HG02840 (cell line): Measurements from ENCODE around the gene MBOAT2.
"Not testable (repeated sequence)": the region's sequence is repeated elsewhere in the genome, so short reads cannot be mapped to it uniquely, and the experiment has no call there.

ENCODE experiments used
- ATAC-seq: cut with Tn5 transposase; IDR thresholded peaks from one replicate; pipeline ENCODE4 v1.9.1; 2021; ENCODE audit warnings: mild to moderate bottlenecking, moderate library complexity, moderate number of reproducible peaks; ENCODE audit not compliant: unreplicated experiment, low FRiP score

MBOAT2 gene

GRCh38 chr2:9003616-9004337 is at the start of gene MBOAT2:
Gene MBOAT2, minus strand, starts transcription at chr2:9003684. Its CDS starts 70 bp downstream, at chr2:9003614.
- ATAC-seq = peak; percentile 63

DNA sequence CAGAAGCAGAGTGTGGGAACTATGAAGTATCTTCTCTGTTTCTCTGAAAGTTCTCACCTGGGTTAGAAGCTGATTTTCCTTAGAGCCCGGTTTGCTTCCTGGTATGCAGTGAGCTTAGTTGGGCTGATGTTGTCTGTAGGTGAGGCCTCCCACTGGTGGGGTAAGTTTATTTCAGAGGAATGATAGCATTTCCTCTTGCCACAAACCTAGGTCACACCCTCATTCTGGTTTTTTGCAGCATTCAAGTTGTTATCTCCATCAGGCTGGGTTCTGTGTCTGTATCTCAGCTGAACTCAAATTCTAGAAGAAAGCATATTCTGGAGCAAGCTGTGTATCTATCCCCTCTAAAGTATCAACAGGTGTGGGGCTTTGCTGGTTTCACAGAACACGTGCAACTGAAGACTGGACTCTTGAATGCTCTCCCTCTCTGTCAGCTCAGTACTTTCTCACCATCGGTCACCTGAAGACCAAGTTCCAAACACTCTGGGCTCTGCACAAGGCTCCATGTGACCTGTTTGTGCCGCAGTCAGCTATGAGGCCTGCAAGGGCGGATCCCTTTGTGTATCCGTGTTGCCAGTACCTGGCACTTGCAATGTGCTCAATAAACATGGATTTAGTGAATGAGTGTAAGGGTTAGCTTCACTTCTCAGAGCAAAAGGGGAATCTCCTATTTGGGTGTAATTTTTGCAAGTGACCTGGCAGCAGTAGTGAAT is 49.5 kb upstream of the MBOAT2 start:
- no peak for ATAC-seq

DNA sequence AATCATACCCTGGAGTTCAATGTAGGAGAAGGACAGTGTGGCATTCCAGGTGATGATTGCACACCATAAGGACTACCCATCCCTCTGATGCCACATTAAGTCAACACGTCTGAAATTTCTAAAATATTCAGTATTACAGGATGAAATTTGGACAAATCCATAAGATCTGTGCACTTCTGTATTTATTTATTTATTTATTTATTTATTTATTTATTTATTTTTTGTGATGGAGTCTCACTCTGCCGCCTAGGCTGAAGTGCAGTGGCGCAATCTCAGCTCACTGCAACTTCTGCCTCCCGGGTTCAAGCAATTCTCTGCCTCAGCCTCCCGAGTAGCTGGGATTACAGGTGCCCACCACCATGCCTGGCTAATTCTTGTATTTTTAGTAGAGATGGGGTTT is 48.0 kb upstream of the MBOAT2 start:
- not testable (repeated sequence) for ATAC-seq

GRCh38 chr2:9050122-9050809 is 46.8 kb upstream of the MBOAT2 start:
- no peak for ATAC-seq

DNA sequence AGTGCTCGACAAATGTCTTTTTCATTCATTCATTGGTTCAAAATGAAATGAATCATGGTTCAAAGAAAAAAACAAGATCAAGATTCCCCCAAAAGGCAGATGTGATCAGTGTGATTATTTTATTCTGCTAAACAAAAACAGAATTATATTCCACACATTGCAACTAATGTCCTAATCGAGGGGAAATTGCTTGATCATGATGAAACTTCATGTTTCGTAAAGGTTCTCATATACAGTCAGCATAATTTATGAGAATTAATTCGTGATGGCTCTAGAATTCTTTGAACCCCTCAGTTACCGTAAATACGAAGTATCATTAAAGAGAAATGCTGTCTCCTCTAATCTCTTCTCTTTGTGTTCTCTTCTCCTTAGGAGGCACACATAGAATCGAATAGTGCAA is 42.1 kb upstream of the MBOAT2 start:
- ATAC-seq = no peak

DNA sequence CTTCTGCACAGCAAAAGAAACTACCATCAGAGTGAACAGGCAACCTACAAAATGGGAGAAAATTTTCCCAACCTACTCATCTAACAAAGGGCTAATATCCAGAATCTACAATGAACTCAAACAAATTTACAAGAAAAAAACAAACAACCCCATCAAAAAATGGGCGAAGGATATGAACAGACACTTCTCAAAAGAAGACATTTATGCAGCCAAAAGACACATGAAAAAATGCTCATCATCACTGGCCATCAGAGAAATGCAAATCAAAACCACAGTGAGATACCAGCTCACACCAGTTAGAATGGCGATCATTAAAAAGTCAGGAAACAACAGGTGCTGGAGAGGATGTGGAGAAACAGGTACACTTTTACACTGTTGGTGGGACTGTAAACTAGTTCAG is 40.0 kb upstream of the MBOAT2 start:
- not testable (repeated sequence) for ATAC-seq

DNA sequence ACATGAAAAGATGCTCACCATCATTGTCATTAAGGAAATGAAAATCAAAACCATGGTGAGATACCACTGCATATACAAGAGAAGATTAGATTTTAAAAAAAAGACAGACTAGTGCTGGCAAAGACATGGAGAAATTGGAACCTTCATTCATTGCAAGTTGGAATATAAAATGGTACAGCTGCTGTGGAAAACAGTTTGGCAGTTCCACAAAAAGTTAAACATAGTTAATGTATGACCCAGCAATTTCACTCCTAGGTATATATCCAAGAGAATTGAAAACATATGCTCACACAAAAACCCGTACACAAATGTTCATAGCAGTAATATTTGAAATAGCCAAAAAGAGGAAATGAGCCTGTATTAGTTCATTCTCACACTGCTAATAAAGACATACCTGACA is 33.7 kb upstream of the MBOAT2 start:
- no peak for ATAC-seq

DNA sequence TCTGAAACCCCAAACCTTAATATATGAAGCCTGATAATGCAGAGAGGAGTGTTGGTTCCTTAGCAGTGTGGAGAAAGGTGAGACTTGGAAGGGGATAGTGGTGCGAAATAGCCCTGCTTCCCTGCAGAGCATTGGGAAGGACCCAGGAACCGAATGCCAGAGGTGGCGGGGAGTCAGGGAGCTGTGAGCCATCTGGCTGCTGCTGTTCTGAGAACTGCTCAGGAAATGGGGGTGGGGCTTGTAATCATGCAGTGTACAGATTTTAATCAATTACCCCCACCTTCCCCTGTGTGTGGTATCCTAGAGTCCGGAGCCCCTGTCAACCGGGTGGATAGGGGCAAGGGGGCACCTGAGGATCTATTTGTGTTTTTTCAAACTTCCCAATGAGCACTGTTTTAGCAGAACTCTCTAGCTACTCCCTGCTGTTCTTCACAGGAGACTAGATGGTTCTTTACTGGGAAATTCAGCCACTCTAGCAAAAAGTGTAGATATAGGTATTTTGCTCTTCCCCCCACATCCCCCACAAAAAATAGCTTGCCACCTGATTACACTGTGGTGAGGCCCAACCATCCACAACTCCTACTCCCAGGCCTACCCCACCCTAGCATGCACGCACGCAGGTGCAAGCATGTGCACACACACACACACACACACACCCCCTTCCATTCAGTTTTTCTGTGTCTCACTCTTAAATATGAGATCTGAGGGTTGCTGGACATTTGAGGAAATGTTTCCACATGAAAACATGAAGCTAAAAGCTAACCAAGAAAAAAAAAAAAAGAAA is 30.1 kb upstream of the MBOAT2 start:
- no peak for ATAC-seq

- ATAC-seq = no peak
Observed at GRCh38 chr2:9032536-9033255, 29.2 kb upstream of the MBOAT2 start.

DNA sequence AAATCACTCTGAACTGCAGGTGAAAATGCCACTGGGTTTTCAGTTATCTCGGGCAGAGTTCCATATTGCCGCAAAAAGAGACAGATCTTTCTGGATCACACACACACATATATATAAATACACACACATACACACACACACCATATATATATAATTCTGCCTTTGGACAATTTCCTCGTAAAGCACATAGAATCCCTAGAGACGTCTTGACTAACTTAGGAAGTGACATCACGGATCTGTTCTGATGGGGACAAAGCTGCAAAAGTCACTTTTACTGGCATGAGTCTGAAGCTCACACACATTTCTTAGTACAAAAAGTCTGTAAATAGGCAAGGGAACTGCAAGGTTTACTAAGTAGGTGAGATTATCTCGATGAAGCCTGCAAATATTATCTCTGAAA is 28.6 kb upstream of the MBOAT2 start:
- ATAC-seq = no peak

DNA sequence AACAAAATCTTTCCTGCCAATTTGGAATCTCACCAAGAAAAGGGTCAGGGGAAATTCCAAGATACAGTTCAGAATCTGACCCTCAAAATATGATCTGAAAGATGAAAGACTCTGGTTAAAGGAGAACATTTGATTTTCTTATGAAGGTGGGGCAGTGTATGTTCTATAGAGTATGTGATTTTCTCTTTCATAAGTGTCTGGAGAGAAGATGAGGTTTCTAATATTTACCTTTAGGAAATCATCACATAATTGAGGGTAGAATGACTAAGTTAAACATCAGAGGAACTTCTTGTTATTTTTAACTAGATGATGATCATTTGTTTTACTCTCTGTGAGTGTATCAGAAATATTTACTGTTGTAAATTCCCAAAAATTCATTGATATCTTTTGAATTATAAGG is 27.8 kb upstream of the MBOAT2 start:
- ATAC-seq = no peak

DNA sequence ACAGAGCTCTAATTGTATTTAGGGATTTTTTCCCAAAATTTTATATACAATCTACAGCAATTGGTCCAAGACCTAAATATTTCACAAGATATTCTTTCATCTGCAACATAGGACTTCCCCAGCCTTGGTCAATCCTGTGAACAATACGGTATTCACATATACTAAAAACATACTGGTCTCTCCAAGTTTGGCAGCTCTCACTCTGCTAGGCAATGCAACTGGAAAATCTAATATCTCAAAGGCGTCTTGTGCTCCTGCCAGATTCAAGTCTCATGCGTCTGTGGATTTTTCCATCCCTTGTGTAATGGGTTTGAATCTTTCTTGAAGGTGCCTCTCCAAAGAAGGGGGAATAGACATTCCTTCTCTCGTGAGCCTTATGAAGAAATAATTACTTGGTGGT is 27.4 kb upstream of the MBOAT2 start:
- no peak for ATAC-seq

DNA sequence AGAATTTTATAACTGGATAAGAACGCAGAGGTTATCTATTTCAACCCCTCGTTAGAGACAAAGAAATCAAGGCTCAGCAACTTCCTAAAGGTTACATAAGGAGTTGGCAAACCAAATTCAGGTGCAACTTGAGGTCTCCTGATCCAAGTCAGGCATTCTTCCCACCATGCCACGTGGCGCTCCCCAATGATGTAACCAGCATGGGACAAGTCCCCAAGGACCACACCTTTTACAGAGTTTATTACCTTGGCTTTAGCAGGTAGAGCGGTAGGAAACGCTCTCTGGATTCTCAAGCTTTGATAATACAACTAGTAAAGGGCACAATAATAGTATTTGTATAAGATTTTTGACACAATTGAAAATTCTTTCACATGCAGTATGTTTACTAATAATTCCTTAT is 26.7 kb upstream of the MBOAT2 start:
- ATAC-seq = no peak

DNA sequence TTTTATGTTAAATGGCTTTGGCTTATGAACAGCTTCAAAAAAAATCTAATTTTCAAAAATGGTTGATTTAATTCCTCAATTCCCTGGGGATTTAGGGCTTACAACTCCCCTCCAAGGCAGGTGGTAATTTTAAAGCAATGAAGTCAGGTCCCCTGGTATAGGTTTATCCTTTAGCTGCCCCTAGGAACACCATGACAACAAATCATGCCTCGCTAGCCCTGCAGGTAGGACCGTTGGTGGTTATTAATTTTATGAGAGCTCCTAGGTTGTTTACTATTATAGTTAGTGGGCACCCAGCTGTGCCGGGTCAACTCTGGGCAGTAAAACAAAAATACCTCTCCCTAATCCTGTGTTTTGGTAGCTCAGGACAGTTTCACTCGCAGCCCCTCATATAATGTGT is 26.2 kb upstream of the MBOAT2 start:
- ATAC-seq = no peak

GRCh38 chr2:9027884-9028283 is 24.4 kb upstream of the MBOAT2 start:
- ATAC-seq = no peak

GRCh38 chr2:9025746-9026145 is 22.3 kb upstream of the MBOAT2 start:
- no peak for ATAC-seq

DNA sequence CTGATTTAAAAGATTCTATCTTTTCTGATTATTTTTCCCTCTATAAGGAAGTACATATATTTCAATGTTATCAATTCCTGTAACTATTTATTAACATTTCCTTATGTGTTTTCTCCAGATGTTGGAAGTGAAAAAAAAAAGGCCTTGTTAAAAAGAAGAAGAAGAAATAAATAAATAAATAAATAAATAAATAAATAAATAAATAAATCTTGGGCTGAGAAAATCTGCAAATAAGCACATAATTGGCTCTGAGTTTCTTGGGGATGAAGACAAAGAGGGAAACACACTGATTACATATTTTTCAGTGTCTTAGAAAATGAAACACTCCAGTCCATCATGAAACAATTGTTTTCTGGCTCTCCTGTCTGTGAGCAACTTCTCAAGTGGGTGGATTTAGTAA is 21.1 kb upstream of the MBOAT2 start:
- no peak for ATAC-seq

- ATAC-seq = no peak
Observed at GRCh38 chr2:9021563-9022211, 18.2 kb upstream of the MBOAT2 start.

- ATAC-seq = no peak
Observed at GRCh38 chr2:9020267-9020666, 16.8 kb upstream of the MBOAT2 start.

DNA sequence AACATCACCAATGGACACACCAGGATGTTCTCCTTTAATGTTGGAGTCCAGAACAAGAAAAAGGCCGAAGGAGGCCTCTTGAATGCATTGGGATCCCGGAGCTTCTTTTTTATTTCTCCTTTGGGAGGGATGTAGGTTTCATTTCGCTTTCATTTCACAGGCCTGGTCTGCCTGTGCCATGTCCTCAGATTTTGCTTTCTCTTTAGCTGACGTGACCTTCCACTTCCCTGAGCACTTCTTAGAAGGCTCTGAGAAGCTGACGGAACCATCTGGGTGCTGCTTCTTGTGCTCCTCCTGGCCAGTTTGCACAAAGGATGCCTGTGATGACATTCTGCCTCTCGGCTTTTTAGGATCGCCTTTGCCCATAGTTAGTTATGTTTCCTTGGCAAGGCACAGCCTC is 15.1 kb upstream of the MBOAT2 start:
- no peak for ATAC-seq
